Islet of Langerhans (tissue), 1 donor: ENCODE results near the gene SCN3A.

Source experiments
- FAIRE-seq: peaks from one replicate; lab custom pipeline; 2011; peaks lifted over from hg19 to GRCh38; lab: Jason Lieb, UNC

SCN3A gene

GRCh38 chr2:165203689-165204559 lies at the start of gene SCN3A:
TSS of gene SCN3A (minus strand) at chr2:165204050. CDS start at chr2:165176394, 27,656 bp downstream.
- FAIRE-seq, result peak; percentile 99

GRCh38 chr2:165253178-165253577 lies 49.3 kb upstream of the SCN3A start:
- no peak for FAIRE-seq

DNA sequence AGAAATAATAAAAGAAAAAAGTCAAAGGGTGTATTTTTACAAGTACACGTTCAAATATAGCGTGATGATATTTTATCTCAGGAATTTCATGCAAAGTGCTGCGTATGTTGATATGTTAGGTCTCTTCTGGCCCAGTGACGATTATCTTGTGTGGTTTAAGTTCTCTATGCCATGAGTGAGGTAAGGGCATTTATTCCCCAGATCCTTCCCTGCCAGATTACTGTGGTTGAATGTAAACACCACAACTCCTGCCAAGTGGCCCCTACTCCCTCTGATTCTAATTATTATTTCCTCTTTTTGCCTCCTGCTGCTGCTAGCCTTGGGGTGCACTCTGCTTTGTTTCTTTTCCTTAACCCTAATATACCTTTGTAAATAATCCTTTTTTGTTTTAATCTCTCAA lies 47.5 kb upstream of the SCN3A start:
- FAIRE-seq, result no peak

GRCh38 chr2:165248238-165248637 lies 44.4 kb upstream of the SCN3A start:
- no peak for FAIRE-seq

DNA sequence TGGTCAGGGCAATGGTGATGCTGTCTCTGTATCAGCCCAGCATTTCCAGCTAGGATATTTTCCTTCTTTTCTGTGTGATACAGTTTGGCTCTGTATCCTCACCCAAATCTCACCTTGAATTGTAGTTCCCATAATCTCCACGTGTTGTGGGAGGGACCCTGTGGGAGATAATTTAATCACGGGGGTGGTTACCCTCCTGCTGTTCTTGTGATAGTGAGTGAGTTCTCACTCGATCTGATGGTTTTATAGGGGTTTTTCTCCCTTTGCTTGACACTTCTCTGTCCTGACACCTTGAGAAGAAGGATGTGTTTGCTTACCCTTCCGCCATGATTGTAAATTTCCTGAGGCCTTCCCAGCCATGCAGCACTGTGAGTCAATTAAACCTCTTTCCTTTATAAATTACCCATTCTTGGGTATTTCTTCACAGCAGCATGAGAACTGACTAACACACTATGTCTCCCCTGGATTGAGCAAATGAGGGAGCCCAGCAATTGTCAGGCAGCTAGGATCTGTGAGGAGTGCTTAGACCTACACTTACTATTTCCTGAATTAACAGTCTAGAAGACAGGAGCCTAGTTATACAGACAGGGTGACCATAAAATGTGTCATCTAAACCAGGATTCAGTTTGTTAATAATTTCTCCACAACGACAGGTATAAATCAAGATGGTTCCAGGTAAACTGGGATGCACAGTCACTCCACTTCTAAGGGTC lies 41.4 kb upstream of the SCN3A start:
- FAIRE-seq, result no peak

GRCh38 chr2:165240916-165241315 lies 37.1 kb upstream of the SCN3A start:
- FAIRE-seq, result no peak

DNA sequence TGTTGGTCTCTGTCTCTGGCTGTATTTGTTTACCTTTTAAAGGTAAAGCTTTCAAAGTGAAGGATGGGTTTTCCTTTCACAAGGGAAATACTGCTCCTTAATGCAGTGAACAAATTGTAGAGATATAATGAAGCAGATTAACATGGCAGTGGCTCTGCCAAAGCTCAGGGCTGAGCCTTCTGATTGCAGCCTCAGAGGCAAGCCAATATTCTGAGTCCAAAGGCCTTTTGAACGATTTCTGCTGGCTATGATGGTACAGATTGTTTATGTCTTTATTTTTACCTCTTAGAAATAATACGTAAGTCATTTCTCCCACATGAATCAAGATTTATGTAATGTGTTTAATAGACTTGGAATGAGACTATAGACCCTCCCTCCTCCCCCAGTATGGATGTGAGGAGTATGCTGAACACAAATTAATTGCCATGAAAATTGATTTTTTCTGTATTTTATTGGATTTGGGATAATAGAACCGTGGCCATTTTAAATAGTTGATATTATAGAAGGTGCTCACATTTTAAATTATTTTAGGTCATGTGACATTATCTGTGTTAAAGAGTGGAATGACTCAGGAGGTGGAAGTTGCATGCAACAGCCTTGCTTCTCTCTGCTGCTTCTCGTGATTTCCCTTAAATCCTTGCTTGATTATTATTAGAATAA lies 36.1 kb upstream of the SCN3A start:
- FAIRE-seq, result no peak

GRCh38 chr2:165239230-165239629 lies 35.4 kb upstream of the SCN3A start, which contains the start of gene SCN2A:
TSS of gene SCN2A (plus strand) at chr2:165239414. CDS start at chr2:165295824, 56,410 bp downstream.
- FAIRE-seq, result peak; percentile 94

DNA sequence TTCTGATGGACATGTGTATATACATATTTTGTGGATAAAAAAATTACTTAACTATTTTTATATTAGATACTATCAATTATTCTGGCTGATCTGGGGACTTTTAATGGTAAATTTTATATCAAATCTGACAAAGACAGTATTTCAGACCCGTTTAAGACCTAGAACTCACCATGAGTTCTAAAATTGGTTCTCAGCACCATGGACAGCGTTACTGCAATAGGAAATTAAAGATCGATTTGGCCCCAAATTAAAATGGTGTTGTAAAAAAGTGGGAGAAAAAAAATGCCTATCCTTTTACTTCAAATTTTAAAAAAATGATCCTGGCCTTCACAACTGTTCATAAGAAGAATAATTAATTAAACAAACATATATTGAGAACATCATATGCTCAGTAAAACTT lies 34.4 kb upstream of the SCN3A start:
- FAIRE-seq, result no peak

GRCh38 chr2:165237056-165237455 lies 33.2 kb upstream of the SCN3A start:
- no peak for FAIRE-seq

DNA sequence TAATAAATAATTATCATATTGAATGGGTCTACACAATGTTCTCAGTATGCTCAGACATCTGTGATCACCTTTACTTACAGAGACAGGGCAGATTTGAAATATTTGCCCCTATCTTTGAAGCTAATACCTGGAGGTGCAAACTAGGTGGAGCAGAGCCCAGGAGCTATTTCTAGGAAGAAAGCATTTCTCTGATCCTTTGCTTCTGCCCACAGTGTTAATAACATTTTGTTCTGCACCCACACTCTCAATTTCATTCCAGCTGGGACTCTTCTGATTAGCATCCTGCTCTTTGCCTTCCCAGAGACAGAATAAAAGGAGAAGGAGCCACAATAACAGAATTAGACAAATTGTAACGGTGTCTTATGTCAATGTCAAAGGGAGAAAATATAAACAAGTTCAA lies 23.7 kb upstream of the SCN3A start:
- FAIRE-seq, result no peak

DNA sequence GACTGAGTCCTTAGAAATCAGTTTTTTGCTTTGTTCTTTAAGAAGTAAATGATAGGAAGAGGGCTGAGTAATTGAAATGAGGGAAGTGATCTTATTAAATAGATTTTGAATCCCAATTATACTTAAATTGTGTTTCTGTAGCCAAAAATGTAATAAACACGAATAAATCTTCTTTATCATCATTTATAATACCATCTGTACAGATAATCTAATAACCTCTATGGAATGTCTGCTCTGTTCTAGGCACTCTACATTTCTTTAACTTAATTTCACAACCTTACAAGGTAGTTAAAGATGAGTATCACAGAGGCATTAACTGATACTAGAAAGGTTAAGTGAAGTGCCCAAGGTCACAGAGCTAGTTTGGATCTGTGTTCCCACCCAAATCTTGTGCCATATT lies 21.1 kb upstream of the SCN3A start:
- no peak for FAIRE-seq

GRCh38 chr2:165219481-165219880 lies 15.6 kb upstream of the SCN3A start:
- FAIRE-seq, result no peak

DNA sequence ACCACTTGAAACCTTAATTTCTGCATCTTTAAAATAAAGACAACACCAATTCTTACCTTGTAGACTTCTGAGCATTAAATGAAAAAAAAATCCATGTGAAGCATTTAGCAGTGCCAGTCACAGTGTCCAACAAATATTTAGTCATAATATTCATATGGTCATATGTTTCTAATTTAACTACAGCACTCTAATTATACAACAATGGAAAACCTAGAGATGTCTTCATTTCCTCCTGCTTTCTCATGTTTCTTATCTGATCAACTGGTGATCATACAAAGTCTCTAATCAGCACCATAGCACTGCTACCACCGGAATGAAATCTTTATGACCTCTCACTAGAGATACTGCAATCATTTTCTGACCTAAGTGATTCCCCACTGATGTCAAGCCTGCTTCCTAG lies 10.2 kb upstream of the SCN3A start:
- no peak for FAIRE-seq

- no peak for FAIRE-seq
These were observed 4.2 kb upstream of the SCN3A start for GRCh38 chr2:165208094-165208493.

GRCh38 chr2:165205865-165206264 lies 2.0 kb upstream of the SCN3A start:
- no peak for FAIRE-seq

DNA sequence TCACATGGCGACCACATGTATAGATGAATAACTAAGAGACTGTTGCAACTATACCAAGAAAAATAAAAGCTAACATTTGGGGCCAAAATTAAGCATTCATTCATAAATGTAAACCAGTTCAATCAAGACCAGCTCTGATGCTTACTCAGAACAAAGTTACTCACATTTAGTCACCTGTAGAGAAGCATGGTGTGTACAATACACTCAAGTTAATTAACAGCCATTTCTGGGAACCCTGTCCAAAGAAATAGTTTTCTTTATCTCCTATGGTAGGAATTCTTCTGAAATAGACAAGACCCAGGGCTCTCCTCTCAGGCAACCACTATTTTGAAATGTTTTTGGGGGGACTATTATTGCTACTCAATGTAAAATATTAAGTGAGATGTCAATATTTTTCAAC lies 1.6 kb downstream of the SCN3A start:
- FAIRE-seq, result peak; percentile 79

DNA sequence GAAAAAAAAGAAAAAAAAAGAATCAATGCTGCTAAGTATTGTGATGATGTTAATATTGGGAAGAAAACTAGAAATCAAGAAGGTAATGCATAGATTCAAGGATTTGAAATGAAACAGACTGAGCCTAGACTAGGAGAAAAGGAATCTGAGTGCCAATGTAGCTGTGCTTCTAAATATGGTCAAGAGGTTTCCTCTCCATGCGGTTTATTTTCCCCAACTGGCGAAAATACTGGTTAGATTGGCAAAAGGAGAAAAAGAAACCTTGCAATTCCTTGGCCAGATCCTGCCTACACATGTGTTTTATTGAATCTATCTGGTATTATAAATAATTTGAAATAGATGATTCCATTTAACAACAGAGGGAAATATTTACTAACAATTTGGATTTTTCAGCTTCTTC lies 5.7 kb downstream of the SCN3A start:
- no peak for FAIRE-seq

DNA sequence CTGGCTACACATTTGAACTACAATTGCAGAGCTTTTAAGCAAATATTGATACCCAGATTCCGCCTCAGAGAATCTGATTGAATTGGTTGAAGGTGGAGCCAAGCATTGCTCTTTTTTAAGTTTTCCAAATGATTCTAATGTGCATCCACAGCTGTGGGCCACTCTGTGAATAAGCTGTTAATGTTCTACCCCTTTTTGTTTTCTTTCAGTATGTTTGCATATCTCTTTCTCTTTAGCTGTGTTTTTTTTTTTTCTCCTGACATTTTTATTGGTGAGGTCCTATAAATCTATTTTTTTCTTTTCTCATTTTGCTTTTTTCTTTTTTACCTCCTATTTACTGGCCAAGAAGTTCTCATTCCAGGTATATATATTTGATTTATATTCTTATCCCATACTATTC lies 6.5 kb downstream of the SCN3A start:
- FAIRE-seq, result no peak

- FAIRE-seq, result no peak
These were observed 7.4 kb downstream of the SCN3A start for GRCh38 chr2:165196411-165196810.

DNA sequence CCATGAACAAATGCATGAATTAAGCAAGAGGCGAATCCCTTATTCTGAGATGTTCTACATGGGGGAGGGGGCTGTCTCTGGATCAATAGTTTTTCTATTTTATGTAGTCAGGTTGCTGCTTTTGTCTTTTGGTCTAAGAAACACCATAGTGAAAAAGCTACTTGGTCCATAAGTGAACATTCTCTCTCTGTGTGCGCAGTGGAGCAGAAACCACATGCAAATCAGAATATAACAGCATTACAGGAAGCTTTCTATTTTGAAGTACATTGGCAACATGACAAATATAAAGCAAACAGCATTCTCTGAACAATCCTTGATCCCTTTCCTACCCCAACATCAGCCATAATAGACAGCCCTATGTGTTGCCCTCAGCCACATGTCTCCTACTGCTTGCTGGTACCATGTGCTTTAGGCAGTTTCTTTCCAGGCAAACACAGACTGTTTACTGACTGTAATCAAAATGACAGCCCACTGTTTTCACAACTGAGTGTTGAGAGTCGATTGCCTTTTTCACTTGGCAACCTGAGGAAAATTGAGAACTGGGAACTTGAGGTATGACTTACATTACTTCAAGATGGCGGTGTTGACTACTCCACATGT lies 10.6 kb downstream of the SCN3A start:
- FAIRE-seq, result no peak

- FAIRE-seq, result peak; percentile 64
These were observed 11.1 kb downstream of the SCN3A start for GRCh38 chr2:165192729-165193128.
